Measurements from ENCODE around the gene PQBP1.

Gene PQBP1

DNA sequence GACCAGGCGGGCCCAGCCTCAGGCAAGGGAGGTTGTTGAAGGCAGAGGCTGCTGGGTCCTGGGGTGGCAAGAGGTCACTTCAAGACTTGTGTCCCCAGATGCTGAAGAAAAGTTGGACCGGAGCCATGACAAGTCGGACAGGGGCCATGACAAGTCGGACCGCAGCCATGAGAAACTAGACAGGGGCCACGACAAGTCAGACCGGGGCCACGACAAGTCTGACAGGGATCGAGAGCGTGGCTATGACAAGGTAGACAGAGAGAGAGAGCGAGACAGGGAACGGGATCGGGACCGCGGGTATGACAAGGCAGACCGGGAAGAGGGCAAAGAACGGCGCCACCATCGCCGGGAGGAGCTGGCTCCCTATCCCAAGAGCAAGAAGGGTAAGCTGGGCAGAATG lies 4.4 kb downstream of the PQBP1 start:
- DNase-seq (ENCODE audit: low read depth, low spot score): no peak

DNA sequence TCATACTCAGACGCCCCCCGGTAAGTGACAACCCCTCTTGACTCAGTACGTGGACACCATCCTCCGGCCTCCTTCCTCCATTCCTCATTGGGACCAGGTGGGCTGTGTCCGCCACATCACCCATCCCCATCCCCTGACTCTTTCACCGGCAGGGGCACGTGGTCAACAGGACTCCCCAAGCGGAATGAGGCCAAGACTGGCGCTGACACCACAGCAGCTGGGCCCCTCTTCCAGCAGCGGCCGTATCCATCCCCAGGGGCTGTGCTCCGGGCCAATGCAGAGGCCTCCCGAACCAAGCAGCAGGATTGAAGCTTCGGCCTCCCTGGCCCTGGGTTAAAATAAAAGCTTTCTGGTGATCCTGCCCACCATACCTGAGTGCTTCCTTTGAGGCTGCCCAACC lies 5.0 kb downstream of the PQBP1 start:
- DNase-seq (ENCODE audit: low read depth, low spot score): no peak

DNA sequence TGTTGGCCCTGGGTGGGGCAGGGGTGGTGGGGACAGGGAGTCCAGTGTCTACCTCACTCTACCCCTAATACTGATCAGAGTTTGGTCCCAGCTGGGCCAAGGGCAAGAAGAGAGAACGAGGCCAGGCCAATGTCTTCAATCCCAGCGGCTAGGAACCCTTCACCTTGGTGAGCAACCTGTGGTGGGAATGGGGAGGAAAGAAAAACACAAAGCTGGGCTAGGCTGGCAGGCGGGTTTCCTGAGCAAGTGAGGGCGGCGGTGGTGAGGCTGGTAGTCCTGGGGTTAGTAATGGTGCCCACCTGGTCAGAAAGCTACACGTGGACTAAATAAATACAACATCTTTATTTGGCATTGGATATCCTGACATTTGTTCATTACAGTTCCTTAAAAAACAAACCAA lies 5.6 kb downstream of the PQBP1 start:
- DNase-seq (ENCODE audit: low read depth, low spot score): no peak

DNA sequence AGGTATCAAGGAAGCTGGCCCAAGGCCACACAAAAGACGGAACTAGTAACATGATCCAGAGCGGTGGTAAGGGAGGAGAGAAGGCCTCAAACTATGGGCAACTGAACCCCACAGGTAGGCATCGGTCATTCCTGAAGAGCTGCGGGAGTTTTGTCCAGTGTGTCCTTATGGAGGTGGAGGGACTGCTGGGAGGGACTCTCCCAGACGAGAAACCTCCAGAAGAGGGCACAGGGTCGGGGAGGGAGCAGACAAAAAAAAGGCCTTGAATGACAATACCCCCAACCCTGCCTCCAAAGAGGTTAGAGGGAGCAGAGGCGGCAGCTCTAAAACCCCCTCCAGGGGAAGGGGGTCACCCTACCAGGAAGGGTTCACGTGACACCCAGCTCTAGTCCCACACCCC lies 6.5 kb downstream of the PQBP1 start:
- no peak for DNase-seq (ENCODE audit: low read depth, low spot score)

DNA sequence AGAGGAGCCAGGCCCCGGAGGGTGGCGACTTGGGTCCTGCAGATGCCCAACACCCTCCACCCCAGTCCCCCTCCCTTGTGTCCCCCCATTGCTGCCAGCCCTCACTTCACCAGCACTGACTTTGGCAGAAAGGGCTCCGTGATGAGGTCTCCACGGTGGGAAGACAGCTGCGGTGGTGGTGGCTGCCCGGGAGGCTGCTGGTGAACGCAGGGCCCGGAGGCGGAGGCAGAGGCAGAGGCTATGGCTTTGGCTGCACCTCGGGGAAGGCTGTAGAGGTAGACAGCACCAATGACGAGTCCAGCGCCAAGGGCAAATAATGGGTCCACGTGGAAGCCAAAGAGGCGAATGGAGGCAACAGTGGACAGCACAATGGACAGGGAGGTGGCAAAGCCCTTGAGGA lies 6.9 kb downstream of the PQBP1 start:
- DNase-seq (ENCODE audit: low read depth, low spot score): no peak

DNA sequence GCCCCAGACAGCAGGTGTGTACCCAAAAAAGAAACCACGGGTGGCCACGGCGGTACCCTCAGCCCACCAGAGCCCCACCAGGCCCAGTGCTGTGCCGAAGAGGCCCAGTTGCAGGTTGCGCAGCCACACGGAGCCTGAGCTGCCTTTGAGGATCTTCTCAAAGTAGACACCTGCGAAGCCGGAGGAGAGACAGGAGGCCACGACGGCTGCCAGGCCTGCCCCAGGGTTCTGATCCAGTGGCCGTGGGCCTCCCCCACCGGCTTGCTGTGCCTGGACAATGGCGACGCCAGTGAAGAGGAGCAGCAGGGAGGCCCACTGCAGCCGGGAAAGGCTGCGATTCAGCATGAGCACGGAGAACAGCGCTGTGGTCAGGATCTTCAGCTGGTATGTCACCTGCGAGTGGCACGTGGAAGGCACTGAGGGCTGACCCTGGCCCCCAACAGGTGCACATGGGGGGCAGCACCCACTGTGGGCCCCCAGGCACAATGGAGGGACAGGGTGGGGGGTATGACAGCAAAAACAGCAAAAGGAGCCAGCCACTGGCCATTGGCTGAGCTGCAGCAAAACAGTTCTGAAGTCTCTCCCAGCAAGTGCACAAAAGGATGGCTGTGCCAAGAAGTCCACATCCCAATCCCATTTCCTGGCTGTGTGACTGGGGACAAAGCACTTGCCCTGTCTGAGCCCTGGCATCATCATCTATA lies 7.5 kb downstream of the PQBP1 start:
- no peak for DNase-seq (ENCODE audit: low read depth, low spot score)

DNA sequence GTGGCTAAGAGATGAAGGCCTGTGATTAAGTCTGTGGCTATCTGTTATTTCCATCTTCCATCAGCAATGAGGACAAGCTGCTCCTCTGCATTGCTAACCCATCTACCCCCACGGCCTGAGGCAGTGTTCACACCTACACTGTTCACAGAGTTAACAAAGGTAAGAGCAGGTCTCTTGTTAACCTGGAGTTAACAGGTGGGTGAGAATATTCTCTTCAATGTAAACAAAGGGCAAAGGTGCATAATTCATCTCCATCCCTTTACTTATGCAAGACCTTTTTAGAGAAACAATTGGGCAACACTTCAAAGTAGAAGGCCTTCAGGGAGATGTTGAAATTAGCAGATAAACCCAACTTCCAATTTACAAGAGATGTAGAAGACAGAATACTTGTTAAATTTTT lies 10.9 kb downstream of the PQBP1 start:
- DNase-seq (ENCODE audit: low read depth, low spot score): no peak

DNA sequence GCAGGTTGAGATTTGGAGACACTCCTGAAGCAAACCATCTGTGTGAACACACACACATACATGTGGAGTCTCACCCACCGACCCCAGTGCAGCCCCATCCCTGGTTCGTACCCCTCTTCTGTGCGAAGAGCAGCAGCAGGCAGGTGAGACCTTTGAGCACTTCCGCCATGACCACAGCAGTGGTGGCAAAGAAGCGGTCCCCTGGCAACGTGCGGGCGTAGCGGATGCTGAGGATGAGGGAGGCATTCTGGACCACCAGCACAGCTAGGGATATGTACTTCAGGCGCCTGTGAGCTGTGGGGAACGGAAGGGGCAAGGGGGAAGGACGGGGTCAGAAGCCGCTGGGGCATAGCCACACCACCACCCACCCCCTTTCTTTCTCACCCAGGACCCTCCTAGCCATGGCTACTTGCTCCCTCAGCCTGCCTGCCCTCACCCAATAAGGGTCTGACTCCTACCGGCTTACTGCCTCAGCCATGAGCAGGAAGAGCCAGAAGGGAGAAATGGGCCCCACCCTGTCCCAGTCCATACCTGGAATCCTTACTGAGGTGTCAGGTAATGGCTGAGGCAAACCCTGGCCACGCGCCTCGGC lies 12.1 kb downstream of the PQBP1 start:
- no peak for DNase-seq (ENCODE audit: low read depth, low spot score)

DNA sequence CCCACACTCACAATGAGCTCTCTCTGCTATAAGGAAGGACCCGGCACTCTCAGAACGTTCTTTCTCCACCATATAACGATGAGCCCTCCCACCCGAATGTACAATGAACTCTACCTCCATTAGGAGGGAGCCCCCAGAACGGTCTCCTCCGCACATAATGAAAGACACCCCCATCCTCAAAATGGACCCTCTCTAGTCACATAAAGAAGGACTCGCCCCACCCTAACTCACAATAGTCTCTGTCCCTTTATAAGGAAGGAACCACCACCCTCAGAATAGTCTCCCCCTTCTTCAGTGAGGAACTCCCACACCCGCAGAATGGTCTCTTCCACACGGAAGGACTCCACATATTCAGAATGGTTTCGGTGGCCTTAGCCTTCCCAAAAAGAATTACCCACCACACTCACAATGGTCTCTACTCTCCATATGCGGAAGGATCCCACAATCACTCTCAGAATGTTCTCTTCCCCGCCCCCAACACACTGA lies 13.2 kb downstream of the PQBP1 start:
- DNase-seq (ENCODE audit: low read depth, low spot score): no peak

DNA sequence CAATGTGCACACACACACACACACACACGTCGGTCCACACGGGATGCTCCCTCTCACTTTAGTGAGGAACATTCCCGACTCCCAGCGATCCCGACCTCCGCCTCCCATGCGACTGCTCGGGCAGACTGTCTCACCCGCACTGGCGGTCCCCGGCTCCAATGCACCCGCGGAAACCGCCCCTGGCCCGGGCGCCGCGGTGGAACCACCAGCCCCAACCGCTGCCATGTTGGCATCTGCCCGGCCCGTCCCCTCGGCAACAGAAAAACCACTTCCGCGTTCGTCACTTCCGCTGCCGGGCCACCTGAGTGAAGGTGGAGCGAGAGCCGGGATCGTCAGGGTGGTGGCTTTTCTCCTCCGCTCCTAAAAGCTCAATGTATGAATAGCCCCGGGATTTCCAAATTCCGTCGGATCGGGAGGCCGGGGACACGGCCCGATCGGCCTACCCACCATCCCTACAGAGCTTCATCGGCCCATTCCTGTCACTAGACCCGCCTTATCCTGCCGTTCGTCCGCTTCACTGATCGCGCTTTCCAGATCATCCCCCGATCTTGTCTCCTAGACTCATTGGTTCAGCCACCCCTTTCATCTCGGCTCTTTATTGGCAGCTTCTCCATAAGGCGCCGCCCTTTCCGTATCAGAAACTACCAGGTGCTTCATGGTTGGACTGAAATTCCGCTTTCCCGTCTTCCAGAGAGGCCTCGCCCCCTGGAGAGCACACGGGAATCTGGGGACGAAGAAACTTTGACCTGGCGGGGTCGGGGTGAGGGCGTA lies 13.9 kb downstream of the PQBP1 start, which contains the start of gene SLC35A2:
TSS of gene SLC35A2 (minus strand) at position 235 of the 771 bp plus-strand sequence. CDS start at position 225, 10 bp downstream.
- DNase-seq (ENCODE audit: low read depth, low spot score): peak; percentile 86

DNA sequence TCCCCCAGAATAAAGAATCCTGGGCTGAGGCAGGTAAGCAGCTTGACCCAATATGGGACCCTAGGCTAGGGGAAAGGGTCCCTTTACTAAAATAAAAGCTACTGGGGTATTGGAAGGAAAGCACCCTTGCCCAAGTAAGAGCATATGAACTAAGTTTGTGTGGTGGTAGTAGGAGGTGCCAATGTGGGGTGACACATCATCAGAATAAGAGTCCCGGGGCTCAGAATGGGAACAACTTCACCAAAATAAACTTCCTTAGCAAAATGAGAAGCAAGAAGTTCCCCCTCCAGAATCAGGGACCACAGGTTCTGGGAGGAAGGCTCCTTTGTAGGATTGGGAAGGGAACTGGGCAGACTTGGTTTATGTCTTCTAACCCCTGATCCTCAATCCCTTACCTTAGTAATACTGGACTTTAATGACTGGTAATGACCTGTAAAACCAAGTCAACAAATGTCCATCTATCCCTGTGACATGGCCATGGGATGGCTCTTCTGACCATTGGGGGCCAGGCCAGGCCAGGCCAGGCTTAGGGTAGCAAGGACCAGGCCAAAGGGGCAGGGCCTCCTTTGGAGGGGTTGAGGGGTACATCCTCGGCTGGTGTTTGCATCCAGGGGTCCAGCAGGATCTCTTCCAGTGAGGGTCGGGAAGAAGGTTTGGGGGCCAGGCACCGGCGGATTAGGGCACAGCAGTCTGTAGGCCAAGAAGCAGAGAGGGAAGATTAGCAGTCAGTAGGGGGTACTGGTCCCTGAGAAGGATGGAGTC lies 16.1 kb downstream of the PQBP1 start:
- no peak for DNase-seq (ENCODE audit: low read depth, low spot score)

DNA sequence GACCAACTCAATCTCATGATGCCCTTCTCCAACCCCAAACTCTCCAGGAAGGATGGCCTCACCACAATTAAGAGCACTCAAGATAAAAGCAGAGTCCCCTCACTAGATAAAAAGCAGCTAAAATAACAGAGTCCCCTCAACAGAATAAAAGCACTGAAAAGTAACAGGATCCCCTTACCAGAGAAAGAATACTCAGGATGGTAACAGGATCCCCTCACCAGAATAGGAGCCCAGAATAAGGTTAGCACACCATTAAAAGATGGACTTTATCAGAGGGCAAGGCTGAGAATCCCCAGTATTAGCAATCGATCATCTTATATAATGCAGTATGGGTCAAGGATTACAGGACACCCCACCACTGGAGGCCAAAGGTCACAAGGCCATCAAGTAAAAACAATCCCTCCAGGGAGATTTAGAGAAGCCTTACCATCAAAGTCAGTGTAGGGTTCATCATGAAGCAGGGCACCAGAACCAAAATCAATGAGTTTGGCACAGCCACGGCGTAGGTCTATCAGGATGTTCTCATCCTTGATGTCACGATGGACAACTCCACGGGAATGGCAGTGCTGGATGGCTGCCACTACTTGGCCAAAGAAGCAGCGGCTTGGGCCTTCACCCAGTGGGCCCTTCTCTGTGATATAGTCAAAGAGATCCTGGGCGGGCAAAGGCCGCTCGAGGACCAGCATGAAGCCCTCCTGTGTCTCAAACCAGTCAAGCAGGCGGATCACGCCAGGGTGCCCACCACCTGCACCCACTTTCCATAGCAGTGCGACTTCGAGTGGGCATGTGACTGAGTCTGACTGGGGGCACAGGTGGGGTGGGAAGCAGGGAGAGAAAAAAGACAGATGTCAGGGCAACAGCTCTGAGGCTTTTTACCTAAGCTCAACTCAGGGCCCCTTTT lies 17.1 kb downstream of the PQBP1 start:
- no peak for DNase-seq (ENCODE audit: low read depth, low spot score)

DNA sequence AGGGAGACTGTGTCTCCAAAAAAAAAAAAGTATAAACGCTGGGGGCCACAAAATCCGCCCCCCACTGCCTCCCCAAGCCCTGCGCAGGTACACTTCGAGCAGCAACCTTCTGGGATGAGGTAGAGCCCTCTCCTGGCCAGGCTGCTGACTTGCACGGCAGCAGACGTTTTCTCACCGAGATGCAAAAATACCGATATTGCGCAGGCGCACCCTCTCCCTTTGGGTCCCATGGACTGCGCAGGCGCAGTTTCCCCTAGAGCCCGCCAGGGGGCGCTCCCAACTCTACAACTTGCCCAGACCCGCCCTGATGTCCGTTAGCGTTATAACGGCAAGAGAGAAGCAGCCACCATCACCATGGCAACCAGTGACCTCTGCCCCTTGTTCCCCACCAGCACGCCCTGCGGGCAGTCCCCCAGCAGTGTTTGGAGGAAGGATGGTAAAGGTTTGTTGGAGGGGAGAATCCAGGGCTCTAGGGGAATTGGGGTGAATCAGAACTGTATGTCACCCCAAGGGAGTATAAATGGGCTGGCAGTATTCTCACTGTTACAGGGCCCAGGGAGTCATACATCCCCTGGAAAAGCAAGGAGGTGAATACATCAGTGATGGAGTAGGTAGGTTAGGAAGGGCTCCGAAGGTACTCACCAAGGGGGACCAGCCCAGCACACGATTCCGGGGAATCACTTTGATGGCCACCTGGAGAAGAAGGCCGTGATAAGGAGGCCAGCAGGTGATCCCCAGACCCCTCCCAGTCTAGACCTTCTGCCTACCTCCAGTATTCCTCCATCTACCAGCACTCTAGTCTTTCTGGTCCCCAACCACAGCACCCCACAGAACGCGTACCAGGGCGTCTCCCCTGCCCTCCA lies 19.6 kb downstream of the PQBP1 start:
- peak; percentile 92 for DNase-seq (ENCODE audit: low read depth, low spot score)

DNA sequence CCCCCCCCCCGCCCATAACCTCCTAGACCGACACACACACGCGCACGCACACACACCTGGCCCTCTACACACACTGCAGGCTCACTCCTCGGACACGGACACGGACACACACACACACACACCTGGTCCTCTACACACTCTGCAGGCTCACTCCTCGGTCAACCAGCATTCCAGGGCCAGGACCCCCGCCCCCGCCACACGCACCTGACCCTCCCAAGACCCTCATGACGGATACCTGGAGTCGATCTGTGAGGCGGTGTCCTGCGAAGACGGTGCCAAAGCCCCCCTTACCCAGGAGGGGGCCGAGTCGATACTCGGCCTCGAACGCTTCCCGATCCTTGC lies 20.5 kb downstream of the PQBP1 start:
- no peak for DNase-seq (ENCODE audit: low read depth, low spot score)

DNA sequence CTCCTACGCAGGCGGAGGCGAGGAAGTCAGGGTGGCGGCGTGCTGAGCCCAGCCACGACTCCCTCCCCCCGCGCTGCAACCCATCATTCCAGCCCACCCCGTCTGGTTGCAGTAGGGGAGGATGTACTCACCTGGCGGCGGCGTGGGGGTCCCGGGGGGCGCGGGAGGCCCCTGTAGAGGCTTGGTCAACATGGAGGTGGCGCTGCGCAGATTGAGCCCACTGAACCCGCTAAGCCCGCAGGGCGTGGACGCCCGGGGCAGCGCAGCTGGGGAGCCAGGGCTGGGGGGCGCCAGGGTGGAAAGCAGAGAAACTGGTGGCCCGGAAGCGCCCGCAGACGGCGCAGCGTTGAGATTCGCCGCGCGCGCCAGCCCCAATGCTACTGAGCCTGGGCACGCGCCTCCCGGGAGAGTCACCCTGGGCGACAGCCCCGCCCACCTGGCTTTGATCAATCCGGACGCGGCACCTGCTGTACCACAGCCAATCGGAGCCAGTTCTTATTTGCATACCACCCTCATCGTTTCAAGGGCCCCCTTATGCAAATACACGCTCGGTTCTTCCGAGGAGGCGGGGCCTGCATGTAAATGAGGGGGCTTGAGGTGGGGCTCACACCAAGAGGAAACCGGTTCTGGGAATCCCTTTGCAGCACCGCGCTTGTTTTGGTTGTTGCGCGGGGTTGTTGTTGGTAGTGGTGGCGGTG lies 21.1 kb downstream of the PQBP1 start, which contains the start of gene PIM2:
TSS of gene PIM2 (minus strand) at position 382 of the 698 bp plus-strand sequence. CDS start at position 192, 190 bp downstream.
- peak; percentile 90 for DNase-seq (ENCODE audit: low read depth, low spot score)

DNA sequence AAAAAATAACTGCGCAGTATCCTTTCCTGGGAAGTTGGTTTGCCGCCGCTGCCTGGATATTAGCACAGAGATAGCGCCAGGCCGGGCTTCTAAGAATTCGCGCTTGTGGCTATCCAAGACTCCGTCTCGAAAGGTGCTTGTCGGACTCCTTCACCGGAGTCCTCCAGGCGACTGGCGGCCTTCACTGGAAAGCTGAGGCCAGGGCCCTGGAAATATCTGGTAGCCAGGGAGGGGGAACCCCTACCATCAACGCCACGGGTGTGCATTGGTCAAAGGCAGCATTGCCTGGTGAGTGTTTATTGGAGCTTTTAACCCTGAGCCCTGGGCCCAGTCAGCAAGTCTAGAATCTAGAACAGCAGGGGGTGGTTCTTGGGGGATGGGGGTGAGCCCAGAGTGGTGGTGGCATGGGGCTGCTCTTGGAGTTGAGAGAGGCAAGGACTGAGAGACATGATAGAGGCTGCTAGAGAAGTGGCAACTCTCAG lies 21.7 kb downstream of the PQBP1 start:
- DNase-seq (ENCODE audit: low read depth, low spot score): no peak

DNA sequence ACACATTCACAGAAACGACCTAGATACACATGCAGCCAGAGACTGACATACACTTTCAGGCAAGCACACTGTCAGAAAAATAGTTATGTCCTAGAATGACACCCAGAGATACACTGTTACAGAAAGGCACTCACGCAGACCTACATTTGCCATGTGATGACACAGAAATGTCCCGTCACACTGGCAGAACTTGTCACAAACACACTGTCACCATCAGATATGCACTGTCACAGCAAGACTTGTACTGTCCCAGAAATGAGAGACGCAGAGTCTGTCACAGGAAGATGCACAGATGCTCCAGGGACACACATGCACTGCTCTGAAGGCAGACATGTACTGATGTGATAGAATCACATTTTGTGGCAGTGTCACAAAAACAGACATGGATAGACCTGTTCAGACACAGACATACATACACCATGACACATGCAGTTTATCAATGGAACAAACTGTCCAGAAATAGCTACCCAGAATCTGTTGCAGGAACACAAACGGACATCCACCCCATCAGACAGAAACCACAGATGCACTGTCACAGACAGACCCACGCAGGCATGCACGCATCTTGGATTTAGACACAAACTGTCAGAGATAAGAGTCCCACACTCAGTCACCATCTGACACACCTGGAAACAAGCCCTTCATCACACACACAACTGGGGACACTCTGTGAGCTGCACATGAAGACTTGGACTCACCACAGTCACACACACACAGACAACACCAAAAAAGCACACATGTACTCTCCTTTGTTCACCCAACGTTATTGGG lies 22.4 kb downstream of the PQBP1 start:
- DNase-seq (ENCODE audit: low read depth, low spot score): no peak

DNA sequence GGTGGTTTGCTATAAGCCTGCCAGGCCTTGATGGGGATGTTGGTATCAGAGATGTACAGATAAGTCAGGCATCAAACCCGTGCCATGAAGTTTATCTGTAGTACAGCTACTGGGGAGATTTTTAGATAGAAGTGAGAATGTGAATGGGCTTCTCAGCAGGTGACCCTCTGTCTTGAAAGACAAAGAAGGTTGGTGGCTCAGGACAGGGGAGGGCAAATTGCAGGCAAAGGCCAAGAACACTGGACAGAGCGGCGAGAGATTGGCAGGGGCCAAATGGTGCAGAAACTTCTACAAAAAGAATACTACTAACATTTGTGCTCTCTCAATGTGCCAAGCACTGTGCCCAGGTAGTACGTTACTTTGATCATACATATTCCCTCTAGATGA lies 23.0 kb downstream of the PQBP1 start:
- DNase-seq (ENCODE audit: low read depth, low spot score): no peak

Data from astrocyte of the hippocampus (primary cell).